OCI-LY3 (cell line): Measurements from ENCODE around the gene MYL1.

Source experiments
- CTCF ChIP-seq: fragments of 200-600, 300-600 bp; sonication (generic); IDR thresholded peaks from 2 replicates; pipeline ENCODE4 v1.5.1; 2014; ENCODE audit warnings: antibody characterized with exemption, low read length, low read depth
- EZH2phosphoT487 ChIP-seq: fragments of 200-600 bp; shearing (Covaris generic); IDR thresholded peaks from 2 replicates; pipeline ENCODE4 v1.6.1; 2018; ENCODE audit warnings: antibody characterized with exemption, mixed run types, low read depth

- TF ChIP-seq EZH2phosphoT487 (no peak), CTCF (no peak)
Observed at GRCh38 chr2:210264282-210264681, 50.7 kb downstream of the MYL1 start.
